Karpas-422 (cell line): Measurements from ENCODE around the gene POLR3A. TPM values are rescaled to one million over a fixed set of nuclear protein-coding genes. Genes with fewer than 3 reads are reported as not detected.

Source experiments
- DNase-seq: peaks from one replicate; pipeline ENCODE4 v3.0.0-alpha.2; 2015
- H2AFZ ChIP-seq: fragments of 200-600 bp; sonication (generic); 2 replicates; pipeline ENCODE4 v1.6.1; 2014; ENCODE audit warnings: antibody characterized with exemption, low read length, mixed read lengths
- H3K27ac ChIP-seq: fragments of 200-600 bp; sonication (generic); 2 replicates; pipeline ENCODE4 v1.5.1; 2014; ENCODE audit warnings: mild to moderate bottlenecking, low read length, moderate library complexity
- H3K27me3 ChIP-seq: fragments of 200-600 bp; sonication (generic); 2 replicates; pipeline ENCODE4 v1.6.1; 2014; ENCODE audit warnings: low read length, mixed read lengths
- H3K36me3 ChIP-seq: fragments of 200-600 bp; sonication (generic); 2 replicates; pipeline ENCODE4 v1.6.1; 2014; ENCODE audit warnings: low read length, mixed read lengths; ENCODE audit not compliant: insufficient read depth
- H3K4me1 ChIP-seq: fragments of 200-600 bp; sonication (generic); 2 replicates; pipeline ENCODE4 v1.6.1; 2014; ENCODE audit warnings: mild to moderate bottlenecking, low read length, mixed read lengths
- H3K4me2 ChIP-seq: fragments of 200-600 bp; sonication (generic); 2 replicates; pipeline ENCODE4 v1.6.1; 2014; ENCODE audit warnings: low read length, low read depth, mild to moderate bottlenecking; ENCODE audit not compliant: poor library complexity, severe bottlenecking
- H3K4me3 ChIP-seq: fragments of 200-600 bp; sonication (generic); 2 replicates; pipeline ENCODE4 v1.5.1; 2014; ENCODE audit warnings: mild to moderate bottlenecking, antibody characterized with exemption, low read length, mixed read lengths
- H3K79me2 ChIP-seq: fragments of 200-600 bp; sonication (generic); 2 replicates; pipeline ENCODE4 v1.6.1; 2014; ENCODE audit warnings: mild to moderate bottlenecking, low read length, mixed read lengths
- H3K9ac ChIP-seq: fragments of 200-600 bp; sonication (generic); 2 replicates; pipeline ENCODE4 v1.6.0; 2014; ENCODE audit warnings: low read length
- H3K9me2 ChIP-seq: fragments of 200-600 bp; sonication (generic), shearing (Covaris generic); replicated peaks from 2 replicates; pipeline ENCODE4 v1.6.0; 2014; ENCODE audit warnings: mild to moderate bottlenecking, low read length, moderate library complexity; ENCODE audit not compliant: insufficient read depth
- H3K9me3 ChIP-seq: fragments of 300-700, 200-600 bp; sonication (generic); 2 replicates; pipeline ENCODE4 v1.6.1; 2014; ENCODE audit warnings: low read length, mixed read lengths
- H4K20me1 ChIP-seq: fragments of 200-600 bp; sonication (generic); 2 replicates; pipeline ENCODE4 v1.6.1; 2014; ENCODE audit warnings: mild to moderate bottlenecking, antibody characterized with exemption, low read length, low read depth; ENCODE audit not compliant: insufficient read depth
- total RNA-seq: library from RNA; depleted of rRNA; stranded (reverse); fragments of >200 nt; shearing (Covaris generic); gene quantifications from 2 replicates; pipeline ENCODE4 v1.2.3, GENCODE V29; 2014; ENCODE audit warnings: low replicate concordance

Gene POLR3A
- total RNA-seq, 1 experiment from 2014 or later: 17.7 TPM

GRCh38 chr10:77959384-77959783 is 69.9 kb downstream of the POLR3A start:
- Histone ChIP-seq H3K4me2 (no peak overlapping the region), H4K20me1 (no peaks in the 10 kb centered on the region), H3K4me3 (no peak overlapping the region), H3K27ac (no peak overlapping the region), H3K36me3 (no peaks in the 10 kb centered on the region), H3K27me3 (no peaks in the 10 kb centered on the region), H3K79me2 (no peaks in the 10 kb centered on the region), H3K9me3 (no peaks in the 10 kb centered on the region), H2AFZ (no peak overlapping the region), H3K9ac (no peak overlapping the region), H3K4me1 (no peaks in the 10 kb centered on the region), H3K9me2 (no peaks in the 10 kb centered on the region)
- no peak for DNase-seq

- H3K79me2 ChIP-seq: no peaks in the 10 kb centered on the region
- H3K9me3 ChIP-seq: peaks cover 4% of the 10 kb centered on the region
- H2AFZ ChIP-seq: no peak overlapping the region
- no peak for DNase-seq
- no peak overlapping the region for H3K27ac ChIP-seq
- no peaks in the 10 kb centered on the region for H3K4me1 ChIP-seq
- no peak overlapping the region for H3K4me3 ChIP-seq
- H4K20me1 ChIP-seq: no peaks in the 10 kb centered on the region
- no peak overlapping the region for H3K4me2 ChIP-seq
- no peaks in the 10 kb centered on the region for H3K9me2 ChIP-seq
- H3K27me3 ChIP-seq: no peaks in the 10 kb centered on the region
- H3K9ac ChIP-seq: no peak overlapping the region
- no peaks in the 10 kb centered on the region for H3K36me3 ChIP-seq
These were observed 74.2 kb downstream of the POLR3A start for GRCh38 chr10:77955136-77955535.

- H4K20me1 ChIP-seq: no peaks in the 10 kb centered on the region
- H3K4me1 ChIP-seq: no peaks in the 10 kb centered on the region
- no peak overlapping the region for H3K9ac ChIP-seq
- DNase-seq: no peak
- H3K9me3 ChIP-seq: peaks cover 4% of the 10 kb centered on the region
- H2AFZ ChIP-seq: no peak overlapping the region
- H3K27me3 ChIP-seq: no peaks in the 10 kb centered on the region
- H3K9me2 ChIP-seq: no peaks in the 10 kb centered on the region
- no peak overlapping the region for H3K27ac ChIP-seq
- H3K36me3 ChIP-seq: no peaks in the 10 kb centered on the region
- H3K4me2 ChIP-seq: no peak overlapping the region
- H3K4me3 ChIP-seq: no peak overlapping the region
- H3K79me2 ChIP-seq: no peaks in the 10 kb centered on the region
These were observed 80.1 kb downstream of the POLR3A start for GRCh38 chr10:77949167-77949566.

- Histone ChIP-seq H3K9ac (no peak overlapping the region), H3K79me2 (no peaks in the 10 kb centered on the region), H3K9me3 (peaks cover 2% of the 10 kb centered on the region), H3K4me2 (no peak overlapping the region), H4K20me1 (no peaks in the 10 kb centered on the region), H3K27ac (no peak overlapping the region), H2AFZ (no peak overlapping the region), H3K27me3 (no peaks in the 10 kb centered on the region), H3K4me1 (no peaks in the 10 kb centered on the region), H3K4me3 (no peak overlapping the region), H3K9me2 (no peaks in the 10 kb centered on the region), H3K36me3 (no peaks in the 10 kb centered on the region)
- no peak for DNase-seq
These were observed 83.2 kb downstream of the POLR3A start for GRCh38 chr10:77946084-77946483.

- H3K27me3 ChIP-seq: no peaks in the 10 kb centered on the region
- H3K79me2 ChIP-seq: no peaks in the 10 kb centered on the region
- H3K4me2 ChIP-seq: no peak overlapping the region
- no peaks in the 10 kb centered on the region for H3K4me1 ChIP-seq
- no peaks in the 10 kb centered on the region for H3K36me3 ChIP-seq
- no peaks in the 10 kb centered on the region for H4K20me1 ChIP-seq
- no peaks in the 10 kb centered on the region for H3K9me3 ChIP-seq
- no peak for DNase-seq
- no peak overlapping the region for H3K4me3 ChIP-seq
- H3K9me2 ChIP-seq: no peaks in the 10 kb centered on the region
- H2AFZ ChIP-seq: no peak overlapping the region
- H3K9ac ChIP-seq: no peak overlapping the region
- H3K27ac ChIP-seq: no peak overlapping the region
These were observed 84.8 kb downstream of the POLR3A start for GRCh38 chr10:77944519-77944918.

GRCh38 chr10:77943121-77943901 is 86.0 kb downstream of the POLR3A start:
- H3K4me2 ChIP-seq: no peak overlapping the region
- H3K79me2 ChIP-seq: no peaks in the 10 kb centered on the region
- H3K9ac ChIP-seq: no peak overlapping the region
- H3K27ac ChIP-seq: no peak overlapping the region
- H3K9me3 ChIP-seq: no peaks in the 10 kb centered on the region
- no peaks in the 10 kb centered on the region for H3K27me3 ChIP-seq
- no peak for DNase-seq
- no peaks in the 10 kb centered on the region for H3K36me3 ChIP-seq
- no peaks in the 10 kb centered on the region for H3K4me1 ChIP-seq
- no peak overlapping the region for H2AFZ ChIP-seq
- no peaks in the 10 kb centered on the region for H4K20me1 ChIP-seq
- no peaks in the 10 kb centered on the region for H3K9me2 ChIP-seq
- no peak overlapping the region for H3K4me3 ChIP-seq

GRCh38 chr10:77941790-77942189 is 87.5 kb downstream of the POLR3A start:
- Histone ChIP-seq H4K20me1 (no peaks in the 10 kb centered on the region), H3K79me2 (no peaks in the 10 kb centered on the region), H3K4me2 (no peak overlapping the region), H3K4me3 (no peak overlapping the region), H2AFZ (no peak overlapping the region), H3K4me1 (no peaks in the 10 kb centered on the region), H3K9me3 (no peaks in the 10 kb centered on the region), H3K36me3 (no peaks in the 10 kb centered on the region), H3K27ac (no peak overlapping the region), H3K9ac (no peak overlapping the region), H3K27me3 (no peaks in the 10 kb centered on the region), H3K9me2 (no peaks in the 10 kb centered on the region)
- no peak for DNase-seq

GRCh38 chr10:77940627-77941026 is 88.7 kb downstream of the POLR3A start:
- Histone ChIP-seq H3K9ac (no peak overlapping the region), H3K27ac (no peak overlapping the region), H3K27me3 (no peaks in the 10 kb centered on the region), H3K4me3 (no peak overlapping the region), H2AFZ (no peak overlapping the region), H4K20me1 (no peaks in the 10 kb centered on the region), H3K9me3 (no peaks in the 10 kb centered on the region), H3K9me2 (no peaks in the 10 kb centered on the region), H3K79me2 (no peaks in the 10 kb centered on the region), H3K4me2 (no peak overlapping the region), H3K4me1 (no peaks in the 10 kb centered on the region), H3K36me3 (no peaks in the 10 kb centered on the region)
- DNase-seq: no peak
